Lower leg skin (tissue), 4 donors: ENCODE results near the gene COL27A1. TPM values are rescaled to one million over a fixed set of nuclear protein-coding genes. Genes with fewer than 3 reads are reported as not detected.

Source experiments
- DNase-seq, 2 donors: peaks; one replicate each; pipeline ENCODE4 v3.0.0-alpha.2; 2019; ENCODE audit warnings: low spot score in 2 of 2
- H3K4me3 ChIP-seq: fragments of 200-600 bp; sonication (generic); 2 replicates; pipeline ENCODE4 v1.5.1; 2017; ENCODE audit warnings: mild to moderate bottlenecking, low read depth; ENCODE audit not compliant: poor library complexity, severe bottlenecking
- POLR2A ChIP-seq, 2 donors: fragments of 450-650 bp; IDR thresholded peaks; one replicate each; pipeline ENCODE4 v1.6.1; 2016 to 2017; ENCODE audit warnings: antibody characterized with exemption in 2 of 2, mild to moderate bottlenecking in 1 of 2, moderate library complexity in 1 of 2
- WGBS, 2 donors: methylation state at CpG; one replicate each; pipeline ENCODE4 v1.1.5; 2018; 5-methylcytosine and 5-hydroxymethylcytosine counted together
- intact Hi-C: fragments of 100-400 bp; cut with DNase I; formaldehyde crosslinking; loops from one replicate; pipeline ENCODE4 v1.15.0; 2023; ENCODE audit warnings: low total_unique reads
- total RNA-seq, 4 donors: library from RNA; depleted of rRNA; stranded (reverse); fragments of >200 nt; gene quantifications; one replicate each; pipeline ENCODE4 v1.1.0, GENCODE V29; 2016
- TF ChIP-seq, protein P1 (sequence below), 3 donors: fragments of 450-650 bp; IDR thresholded peaks; one replicate each; pipeline ENCODE4 v1.5.1; 2016; ENCODE audit warnings: antibody characterized with exemption in 3 of 3, mild to moderate bottlenecking in 3 of 3, moderate library complexity in 2 of 3

Gene COL27A1
- total RNA-seq, 4 donors from 2014 or later: 9.4 to 16.1 (median 12.3) TPM

DNA sequence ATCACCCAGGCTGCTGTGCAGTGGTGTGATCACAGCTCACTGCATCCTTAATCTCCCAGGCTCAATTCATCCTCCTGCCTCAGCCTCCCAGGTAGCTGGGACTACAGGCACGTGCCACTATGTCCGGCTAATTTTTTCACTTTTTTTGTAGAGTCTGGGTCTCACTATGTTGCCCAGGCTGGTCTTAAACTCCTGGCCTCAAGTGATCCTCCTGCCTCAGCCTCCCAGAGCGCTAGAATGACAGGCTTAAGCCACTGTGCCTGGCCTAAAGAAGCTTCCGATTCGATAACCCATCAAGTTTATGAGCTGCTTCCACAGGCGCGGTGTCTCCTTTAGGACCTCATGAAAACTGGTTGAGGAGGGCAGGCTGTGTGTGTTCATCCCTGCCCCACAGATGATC lies 16.2 kb downstream of the COL27A1 start:
- WGBS, 2 donors: 94 to 96% methylated on average over 7 of the region's 7 CpGs
- intact Hi-C loops: loop anchor here (10.0 kb wide), 1 partner anchor 53 kb away; no protein-coding TSS in a partner anchor
- H3K4me3 ChIP-seq: no peak overlapping the region
- TF ChIP-seq, protein P1, sequence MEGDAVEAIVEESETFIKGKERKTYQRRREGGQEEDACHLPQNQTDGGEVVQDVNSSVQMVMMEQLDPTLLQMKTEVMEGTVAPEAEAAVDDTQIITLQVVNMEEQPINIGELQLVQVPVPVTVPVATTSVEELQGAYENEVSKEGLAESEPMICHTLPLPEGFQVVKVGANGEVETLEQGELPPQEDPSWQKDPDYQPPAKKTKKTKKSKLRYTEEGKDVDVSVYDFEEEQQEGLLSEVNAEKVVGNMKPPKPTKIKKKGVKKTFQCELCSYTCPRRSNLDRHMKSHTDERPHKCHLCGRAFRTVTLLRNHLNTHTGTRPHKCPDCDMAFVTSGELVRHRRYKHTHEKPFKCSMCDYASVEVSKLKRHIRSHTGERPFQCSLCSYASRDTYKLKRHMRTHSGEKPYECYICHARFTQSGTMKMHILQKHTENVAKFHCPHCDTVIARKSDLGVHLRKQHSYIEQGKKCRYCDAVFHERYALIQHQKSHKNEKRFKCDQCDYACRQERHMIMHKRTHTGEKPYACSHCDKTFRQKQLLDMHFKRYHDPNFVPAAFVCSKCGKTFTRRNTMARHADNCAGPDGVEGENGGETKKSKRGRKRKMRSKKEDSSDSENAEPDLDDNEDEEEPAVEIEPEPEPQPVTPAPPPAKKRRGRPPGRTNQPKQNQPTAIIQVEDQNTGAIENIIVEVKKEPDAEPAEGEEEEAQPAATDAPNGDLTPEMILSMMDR (IDR thresholded peaks at IDR 0.05): no peak
- no peak for TF ChIP-seq POLR2A (IDR thresholded peaks at IDR 0.05)
- no peak for DNase-seq

DNA sequence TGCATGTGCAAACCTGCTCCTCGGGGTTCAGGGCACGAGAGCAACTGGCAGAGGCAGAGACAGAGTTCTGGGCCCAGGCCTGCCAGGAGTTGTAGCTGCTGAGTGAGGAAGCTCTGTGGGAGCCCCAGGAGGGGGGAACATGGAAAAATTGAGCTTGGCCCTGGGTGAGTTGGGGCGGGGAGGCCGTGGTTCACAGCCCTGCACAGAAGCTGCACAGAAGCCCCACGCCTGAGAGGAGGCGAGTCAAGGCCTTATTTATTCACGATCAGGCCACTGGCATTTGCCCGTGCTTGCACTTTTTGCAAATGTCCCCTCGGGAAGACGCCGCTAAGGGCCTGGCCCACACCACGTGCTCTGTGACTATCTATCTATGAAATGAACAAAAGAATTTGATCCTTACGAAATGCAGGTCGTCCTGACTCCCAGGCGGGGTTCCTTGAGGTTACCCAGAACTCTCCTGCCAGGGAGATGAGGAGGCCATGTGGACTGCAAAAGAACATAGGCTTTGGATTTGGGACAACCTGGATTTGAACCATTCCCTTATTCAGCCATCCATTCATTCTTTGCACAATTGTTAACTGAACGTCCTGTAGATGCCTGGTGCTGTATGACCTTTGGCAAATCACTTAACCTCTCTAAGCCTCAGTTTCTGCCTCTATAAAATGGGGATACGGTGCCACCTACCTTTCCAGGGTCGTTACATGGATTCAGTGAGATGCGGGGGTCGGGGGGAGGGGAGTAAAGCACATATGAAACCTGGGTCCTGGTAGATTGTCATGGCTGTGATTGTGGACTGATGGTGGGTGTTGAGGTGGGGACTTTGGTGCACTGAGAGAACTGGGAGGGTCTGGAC lies 17.9 kb downstream of the COL27A1 start:
- WGBS, 2 donors: 41 to 43% methylated on average over 20 of the region's 20 CpGs

DNA sequence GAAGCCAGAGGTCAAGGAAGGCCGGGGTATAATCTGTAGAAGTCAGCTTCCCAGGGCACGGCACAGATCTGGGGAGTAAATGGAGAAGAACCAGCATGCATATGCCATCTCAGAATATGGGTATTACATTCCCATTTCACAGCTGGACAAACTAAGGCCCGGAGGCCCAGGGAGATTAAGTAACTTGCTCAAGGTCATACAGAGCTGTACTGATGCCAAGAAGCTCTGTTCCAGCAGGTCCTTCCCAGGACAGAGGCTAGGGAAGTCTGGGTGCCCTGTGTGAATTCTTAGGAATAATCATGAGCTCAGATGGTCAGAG lies 19.2 kb downstream of the COL27A1 start:
- intact Hi-C loops: loop anchor here (10.0 kb wide), 1 partner anchor 50 kb away; no protein-coding TSS in a partner anchor
- WGBS, 2 donors: 60 to 71% methylated on average over 3 of the region's 3 CpGs

More for the DNA sequence above, 17.9 kb downstream of the COL27A1 start:
- no peak overlapping the region for H3K4me3 ChIP-seq
- intact Hi-C loops: loop anchor here (10.0 kb wide), 1 partner anchor 52 kb away; no protein-coding TSS in a partner anchor
- TF ChIP-seq, protein P1 (IDR thresholded peaks at IDR 0.05): no peak
- TF ChIP-seq POLR2A (IDR thresholded peaks at IDR 0.05): no peak
- no peak for DNase-seq

DNA sequence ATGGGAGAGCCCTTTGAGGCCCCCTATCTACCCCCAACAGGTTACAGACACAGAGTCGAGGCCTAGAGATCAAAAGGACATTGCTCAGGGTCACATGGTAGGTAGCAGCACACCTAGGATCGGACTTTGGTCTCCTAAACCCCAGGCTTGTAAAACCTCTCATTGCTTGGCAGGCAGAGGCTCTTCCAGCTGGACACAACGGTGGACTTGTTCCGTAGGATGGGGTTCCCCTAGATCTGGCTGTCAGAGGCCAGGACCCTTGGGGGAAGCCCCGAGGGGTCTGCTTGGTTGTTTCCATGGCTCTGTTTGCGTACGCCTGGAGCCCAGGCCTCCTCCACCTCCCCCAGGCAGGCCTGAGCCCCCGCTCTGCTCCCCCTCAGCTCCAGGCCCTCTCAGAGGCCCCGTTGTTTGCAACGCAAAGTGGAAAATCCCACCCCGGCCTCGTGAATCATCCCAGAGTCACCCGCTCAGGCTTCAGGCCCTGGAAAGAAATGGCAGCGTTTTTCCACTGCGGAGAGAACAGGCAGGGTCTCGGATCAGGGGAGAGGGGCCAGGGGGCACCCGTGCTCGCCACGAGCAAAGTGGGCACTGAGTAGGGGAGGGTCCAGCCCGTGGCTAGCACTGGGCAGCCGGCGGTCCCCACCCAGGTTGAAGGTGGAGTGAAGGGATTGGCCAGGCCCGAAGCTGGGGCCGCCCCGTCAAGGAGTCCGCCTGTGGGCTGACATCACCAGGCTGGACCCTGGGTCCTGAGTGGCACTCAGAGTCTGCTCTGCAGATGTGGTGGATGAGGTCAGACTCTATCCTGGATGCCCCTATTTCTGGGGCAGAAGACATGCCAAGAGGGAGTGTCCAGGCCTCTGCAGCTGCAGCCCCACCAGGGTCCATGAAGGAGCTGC lies 19.8 kb downstream of the COL27A1 start:
- TF ChIP-seq POLR2A (IDR thresholded peaks at IDR 0.05): no peak
- TF ChIP-seq, protein P1 (IDR thresholded peaks at IDR 0.05): no peak
- DNase-seq: no peak
- intact Hi-C loops: loop anchor here (10.0 kb wide), 1 partner anchor 50 kb away; no protein-coding TSS in a partner anchor
- WGBS, 2 donors: 59 to 78% methylated on average over 23 to 25 of the region's 26 CpGs
- H3K4me3 ChIP-seq: no peak overlapping the region

More for the DNA sequence above, 19.2 kb downstream of the COL27A1 start:
- H3K4me3 ChIP-seq: no peak overlapping the region
- no peak for DNase-seq
- TF ChIP-seq, protein P1 (IDR thresholded peaks at IDR 0.05): no peak
- TF ChIP-seq POLR2A (IDR thresholded peaks at IDR 0.05): no peak

DNA sequence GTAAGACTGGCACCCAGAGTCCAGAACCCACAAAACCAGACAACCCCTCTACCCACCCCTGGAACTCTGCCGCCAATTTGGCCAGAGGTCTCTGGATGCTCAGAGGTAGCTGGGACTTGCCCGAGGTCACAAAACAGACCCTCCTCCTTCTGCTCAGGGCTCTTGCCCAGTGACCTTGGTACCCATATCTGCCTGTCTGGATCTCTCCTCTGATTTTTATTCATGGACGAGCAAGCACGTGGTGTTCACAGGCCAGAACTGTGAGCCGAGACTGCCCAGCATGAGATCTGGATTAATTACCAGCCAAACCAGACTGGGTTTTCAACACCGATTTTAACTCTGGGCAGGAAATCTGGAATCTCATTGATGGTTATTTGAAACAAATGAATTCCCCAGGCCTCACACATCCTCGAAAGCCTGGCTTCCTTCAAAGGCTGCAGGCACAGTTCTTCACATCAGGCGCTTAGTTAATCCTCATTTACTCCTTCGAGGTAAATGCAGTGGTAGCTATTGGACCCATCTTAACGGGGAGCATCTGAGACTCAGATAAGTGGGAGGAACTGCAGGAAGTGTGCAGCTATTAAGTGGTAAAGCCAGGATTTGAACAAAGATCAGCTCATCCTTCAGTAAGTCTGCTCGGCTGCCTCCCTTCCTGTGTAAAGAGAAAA lies 21.4 kb downstream of the COL27A1 start:
- 62 to 70% methylated on average over 11 of the region's 11 CpGs for WGBS, 2 donors
- DNase-seq: no peak
- intact Hi-C loops: loop anchor here (10.0 kb wide), 1 partner anchor 48 kb away; no protein-coding TSS in a partner anchor
- TF ChIP-seq, protein P1 (IDR thresholded peaks at IDR 0.05): no peak
- H3K4me3 ChIP-seq: no peak overlapping the region
